ENCODE measurements around the gene FRMD4A. TPM values are rescaled to one million over a fixed set of nuclear protein-coding genes. Genes with fewer than 3 reads are reported as not detected.

FRMD4A gene
- total RNA-seq, 2 donors from 2014 or later = 1.5 to 2.1 TPM

DNA sequence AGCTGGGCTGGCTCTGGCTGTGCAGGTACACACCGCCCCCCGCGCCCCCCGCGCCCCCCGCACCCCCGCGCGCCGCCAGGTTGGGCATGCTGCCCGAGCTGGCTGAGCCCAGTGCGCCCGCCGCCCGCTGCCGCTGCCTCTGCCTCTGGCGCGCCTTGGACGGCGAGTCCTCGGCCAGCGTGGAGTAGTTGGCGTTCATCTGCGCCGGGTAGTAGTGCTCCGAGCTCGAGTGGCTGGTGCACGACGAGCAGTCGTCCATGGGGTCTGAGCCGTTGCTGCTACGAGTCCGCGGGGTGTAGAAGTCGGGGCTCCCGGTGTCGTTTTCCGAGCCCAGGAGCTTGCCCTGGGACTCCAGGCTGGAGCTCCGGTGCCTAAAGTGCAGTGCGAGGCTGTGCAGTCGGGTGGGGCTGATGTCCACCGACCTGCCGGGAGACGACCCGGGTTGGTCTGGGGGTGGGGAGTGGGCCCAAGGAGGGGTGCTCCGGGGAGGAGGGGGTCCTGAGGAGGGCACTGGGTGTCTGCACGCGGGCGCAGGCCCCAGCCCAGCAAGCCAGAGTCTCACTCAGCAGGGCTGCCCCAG is 673.5 kb downstream of the FRMD4A start:
- Mint-ChIP-seq H3K27me3 (peaks cover 0 to 3% of the 10 kb centered on the region in 2 donors), H3K36me3 (no peaks in the 10 kb centered on the region), H3K4me3 (no peak overlapping the region), H3K27ac (no peak overlapping the region), H3K4me1 (ENCODE audit: low read depth in 2 of 2) (peaks cover 4 to 9% of the 10 kb centered on the region in 2 donors), H3K9me3 (no peaks in the 10 kb centered on the region)
- ATAC-seq (no peak), DNase-seq (ENCODE audit: low spot score) (no peak)

DNA sequence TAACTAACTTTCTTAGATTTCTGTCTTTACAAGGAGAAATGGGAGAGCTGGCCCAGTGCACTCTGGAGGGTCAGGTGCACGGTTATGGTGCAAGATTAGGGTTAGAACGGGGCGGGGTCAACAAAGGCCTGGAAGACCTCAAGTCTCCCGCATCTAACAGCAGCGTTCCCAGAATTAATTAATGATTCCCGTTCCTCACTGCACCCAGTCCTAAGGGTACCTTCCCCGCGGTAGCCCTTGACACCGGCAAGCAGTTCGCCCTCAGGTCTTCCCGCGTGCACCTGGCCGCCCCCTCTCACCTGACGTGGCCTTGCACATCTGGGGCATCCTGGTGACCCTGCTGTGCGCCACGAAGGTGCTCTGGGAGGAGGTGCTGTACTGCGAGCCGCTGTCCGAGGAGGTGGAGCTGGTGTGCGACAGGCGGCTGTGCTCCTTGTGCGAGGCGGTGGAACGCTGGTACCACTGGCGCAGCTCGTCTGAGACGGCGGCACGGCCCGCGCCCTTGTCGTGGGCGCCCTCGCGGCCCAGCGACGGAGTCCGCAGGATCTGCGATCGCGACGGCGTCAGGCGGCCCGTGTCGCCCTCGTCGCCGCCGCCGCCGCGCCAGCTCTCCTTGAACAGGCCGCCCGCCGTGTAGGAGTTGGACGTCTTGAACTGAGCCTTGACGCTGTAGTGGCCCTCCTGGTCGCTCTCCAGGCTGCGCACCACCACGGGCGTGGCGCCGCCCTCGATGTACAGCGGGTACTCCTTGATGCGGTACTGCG is 674.2 kb downstream of the FRMD4A start:
- ATAC-seq (no peak), DNase-seq (ENCODE audit: low spot score) (no peak)
- peaks cover 0 to 3% of the 10 kb centered on the region in 2 donors for H3K27me3 Mint-ChIP-seq
- H3K36me3 Mint-ChIP-seq = no peaks in the 10 kb centered on the region
- no peak overlapping the region for H3K27ac Mint-ChIP-seq
- H3K9me3 Mint-ChIP-seq = no peaks in the 10 kb centered on the region
- H3K4me1 Mint-ChIP-seq (ENCODE audit: low read depth in 2 of 2) = peaks cover 4 to 9% of the 10 kb centered on the region in 2 donors
- no peak overlapping the region for H3K4me3 Mint-ChIP-seq

DNA sequence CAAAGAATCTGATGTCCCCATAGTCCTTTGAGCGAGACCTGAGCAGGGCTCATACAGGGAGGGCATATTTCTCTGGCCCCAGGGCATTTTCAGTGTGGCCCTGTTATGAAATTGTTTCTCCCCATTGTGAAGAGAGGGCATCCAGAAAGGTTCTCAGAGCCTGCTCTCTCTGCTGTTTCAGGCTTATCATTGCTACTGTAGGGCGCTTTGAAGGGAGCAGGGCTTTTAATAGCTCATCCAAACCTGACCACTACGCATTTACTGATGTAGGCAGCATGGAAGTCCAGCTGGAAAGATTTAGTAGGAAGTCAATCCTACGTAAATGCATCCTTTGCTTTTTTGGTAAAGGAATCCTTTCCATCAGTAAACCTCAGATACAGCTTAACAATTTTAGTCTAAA is 675.9 kb downstream of the FRMD4A start:
- Mint-ChIP-seq H3K27me3 (no peaks in the 10 kb centered on the region), H3K4me1 (ENCODE audit: low read depth in 2 of 2) (peaks cover 0 to 3% of the 10 kb centered on the region in 2 donors), H3K9me3 (no peaks in the 10 kb centered on the region), H3K4me3 (no peak overlapping the region), H3K36me3 (no peaks in the 10 kb centered on the region), H3K27ac (no peak overlapping the region)
- DNase-seq (ENCODE audit: low spot score) (no peak), ATAC-seq (no peak)

DNA sequence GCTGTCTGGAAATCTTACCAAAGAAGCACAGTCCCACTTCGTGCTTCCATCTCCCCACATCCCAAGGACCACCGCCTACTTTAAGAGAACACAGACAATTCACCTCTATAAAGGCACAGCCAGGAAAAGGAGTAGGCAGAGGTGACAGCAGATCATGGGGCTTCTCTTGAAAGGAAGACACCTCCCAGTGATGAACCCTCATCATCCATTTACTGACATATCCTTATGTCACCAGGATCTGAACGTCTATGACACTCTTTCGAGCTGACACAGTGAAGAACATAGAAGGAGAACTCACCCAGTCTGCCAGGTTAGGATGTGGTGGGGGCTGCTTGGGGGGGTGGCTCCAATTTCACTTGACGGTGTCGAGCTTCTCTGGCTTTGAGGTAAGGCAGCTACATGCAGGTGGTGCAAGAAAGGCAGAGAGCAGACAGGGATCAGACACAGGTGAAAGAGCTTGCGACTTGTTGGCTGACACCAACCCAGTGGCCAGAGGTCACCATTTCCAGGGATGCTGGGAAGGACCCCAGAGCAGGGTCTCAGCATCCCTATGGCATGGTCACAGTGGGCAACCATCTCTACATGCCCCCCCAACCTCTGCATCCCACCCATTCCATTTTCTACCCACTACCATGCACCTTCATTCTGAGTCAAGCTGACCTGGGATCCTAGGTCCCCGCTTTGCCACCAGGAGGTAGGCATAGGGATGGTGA is 676.5 kb downstream of the FRMD4A start:
- no peak for ATAC-seq

DNA sequence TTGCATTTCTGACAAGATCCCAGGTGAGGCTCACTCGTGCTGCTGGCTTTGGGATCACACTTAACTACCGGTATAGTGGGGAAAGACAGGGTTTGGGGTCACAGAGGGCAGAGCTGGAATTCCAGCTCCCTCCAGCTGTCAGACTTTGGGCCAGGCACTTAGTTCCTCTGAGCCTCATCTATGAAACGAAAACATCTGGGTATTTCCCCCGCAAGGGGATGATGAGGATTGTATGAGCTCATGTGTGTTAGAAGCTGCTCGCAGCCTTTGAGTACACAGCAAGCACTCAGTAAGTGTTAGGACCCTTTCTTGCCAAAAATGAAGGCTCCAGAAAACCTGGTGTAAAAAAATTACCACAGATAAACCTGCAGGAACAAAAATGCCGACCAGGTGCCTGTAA is 677.9 kb downstream of the FRMD4A start:
- H3K27me3 Mint-ChIP-seq = no peaks in the 10 kb centered on the region
- no peak for ATAC-seq
- H3K27ac Mint-ChIP-seq = no peak overlapping the region
- no peak for DNase-seq (ENCODE audit: low spot score)
- H3K36me3 Mint-ChIP-seq = no peaks in the 10 kb centered on the region
- H3K9me3 Mint-ChIP-seq = no peaks in the 10 kb centered on the region
- H3K4me1 Mint-ChIP-seq (ENCODE audit: low read depth in 2 of 2) = peaks cover 0 to 2% of the 10 kb centered on the region in 2 donors
- no peak overlapping the region for H3K4me3 Mint-ChIP-seq

More for the DNA sequence above, 676.5 kb downstream of the FRMD4A start:
- DNase-seq (ENCODE audit: low spot score) = no peak
- H3K9me3 Mint-ChIP-seq = no peaks in the 10 kb centered on the region
- H3K4me1 Mint-ChIP-seq (ENCODE audit: low read depth in 2 of 2) = no peaks in the 10 kb centered on the region
- no peaks in the 10 kb centered on the region for H3K27me3 Mint-ChIP-seq
- H3K27ac Mint-ChIP-seq = no peak overlapping the region
- no peak overlapping the region for H3K4me3 Mint-ChIP-seq
- H3K36me3 Mint-ChIP-seq = no peaks in the 10 kb centered on the region

DNA sequence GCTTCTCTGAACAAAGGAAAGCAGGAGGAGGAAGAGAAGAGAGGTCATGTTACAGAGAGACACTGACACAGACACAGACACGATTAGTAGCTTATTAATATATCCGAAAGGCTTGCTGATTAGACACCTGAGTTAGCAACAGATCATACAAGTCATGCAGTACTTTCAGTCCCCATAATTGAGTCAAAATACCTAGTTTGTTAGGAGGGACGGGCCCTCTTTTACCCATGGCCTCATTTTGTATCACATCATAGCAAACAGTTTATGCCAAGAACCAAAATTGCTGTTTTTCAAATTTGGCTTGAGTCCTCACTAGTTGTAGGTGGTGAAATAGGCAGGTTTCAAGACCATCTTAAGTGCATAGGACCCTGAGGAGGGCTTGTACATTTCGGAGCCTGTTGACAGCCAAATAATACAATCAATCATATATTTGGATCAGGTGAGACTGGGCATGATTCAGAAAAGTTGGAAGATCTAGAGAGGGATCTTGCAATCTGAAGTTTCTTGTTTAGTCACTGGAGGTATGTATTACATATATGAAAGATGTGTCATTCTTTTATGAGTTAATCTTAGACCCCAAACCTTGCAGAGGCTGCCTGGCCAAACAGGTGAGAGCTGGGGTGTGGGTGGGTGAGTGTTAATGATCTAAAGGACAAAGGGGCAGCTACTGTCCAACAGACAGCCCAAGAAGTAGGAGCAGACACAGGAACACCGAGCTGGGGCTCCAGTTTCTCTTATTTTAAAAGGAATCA is 678.6 kb downstream of the FRMD4A start:
- H3K4me3 Mint-ChIP-seq = no peak overlapping the region
- H3K9me3 Mint-ChIP-seq = no peaks in the 10 kb centered on the region
- DNase-seq (ENCODE audit: low spot score) (no peak), ATAC-seq (no peak)
- H3K27me3 Mint-ChIP-seq = no peaks in the 10 kb centered on the region
- H3K27ac Mint-ChIP-seq = no peak overlapping the region
- H3K36me3 Mint-ChIP-seq = no peaks in the 10 kb centered on the region
- H3K4me1 Mint-ChIP-seq (ENCODE audit: low read depth in 2 of 2) = peaks cover 0 to 2% of the 10 kb centered on the region in 2 donors

DNA sequence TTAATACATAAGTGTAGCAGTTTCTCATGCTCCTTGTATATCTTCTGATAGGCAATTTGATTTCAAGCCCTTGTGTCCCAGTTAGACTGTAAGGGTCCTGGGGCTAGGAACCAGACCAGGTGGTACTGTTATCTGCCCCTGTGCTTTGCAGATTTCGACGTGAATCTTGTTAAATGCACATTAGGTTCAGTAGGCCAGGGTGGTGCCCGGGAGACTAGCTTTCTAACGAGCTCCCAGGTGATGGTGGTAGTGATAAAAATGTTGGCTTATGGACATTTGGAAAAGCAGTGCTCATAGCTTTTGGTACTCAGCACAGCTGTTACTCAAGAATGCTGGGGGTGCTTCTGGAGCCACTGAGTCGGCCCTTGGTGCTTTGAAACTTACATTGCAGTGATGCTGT is 679.8 kb downstream of the FRMD4A start:
- DNase-seq (ENCODE audit: low spot score) (no peak), ATAC-seq (no peak)
- Mint-ChIP-seq H3K4me1 (ENCODE audit: low read depth in 2 of 2) (peaks cover 0 to 4% of the 10 kb centered on the region in 2 donors), H3K9me3 (no peaks in the 10 kb centered on the region), H3K4me3 (no peak overlapping the region), H3K27ac (no peak overlapping the region), H3K36me3 (no peaks in the 10 kb centered on the region), H3K27me3 (no peaks in the 10 kb centered on the region)

DNA sequence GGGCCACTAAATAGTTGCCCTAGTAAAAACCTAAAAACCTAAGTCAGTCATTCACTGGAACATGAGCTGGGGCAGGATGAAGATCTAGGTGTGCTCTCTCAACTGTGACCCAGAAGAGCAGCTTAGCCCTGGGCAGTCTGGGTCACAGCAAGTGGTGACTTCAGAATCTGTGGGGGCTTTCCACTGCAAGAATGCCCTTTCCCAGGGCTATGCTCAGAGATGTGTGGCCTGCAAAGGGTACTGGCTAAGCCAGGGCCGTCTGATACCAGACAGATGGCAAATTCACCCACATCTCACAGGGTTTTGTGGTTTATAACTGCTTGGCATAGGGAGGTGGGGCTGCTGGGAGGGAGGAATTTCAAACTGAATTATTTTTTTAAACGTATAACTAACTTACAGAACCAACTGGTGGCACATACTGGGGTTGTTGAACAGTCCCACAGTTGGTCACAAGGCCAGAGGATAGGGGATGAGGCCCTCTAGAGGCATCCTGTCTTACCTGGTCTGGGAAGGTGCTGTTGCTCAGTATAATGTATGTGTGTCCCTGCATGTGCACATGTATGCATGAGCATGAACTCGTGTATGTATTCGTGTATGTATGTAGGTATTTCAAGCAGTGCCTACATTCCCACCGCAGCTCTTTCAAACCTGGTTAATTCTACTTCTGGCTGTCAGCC is 680.7 kb downstream of the FRMD4A start:
- Mint-ChIP-seq H3K4me3 (no peak overlapping the region), H3K27me3 (no peaks in the 10 kb centered on the region), H3K36me3 (peaks cover 6% of the 10 kb centered on the region), H3K4me1 (ENCODE audit: low read depth in 2 of 2) (peaks cover 0 to 4% of the 10 kb centered on the region in 2 donors), H3K9me3 (no peaks in the 10 kb centered on the region), H3K27ac (no peak overlapping the region)
- ATAC-seq = no peak
- no peak for DNase-seq (ENCODE audit: low spot score)

DNA sequence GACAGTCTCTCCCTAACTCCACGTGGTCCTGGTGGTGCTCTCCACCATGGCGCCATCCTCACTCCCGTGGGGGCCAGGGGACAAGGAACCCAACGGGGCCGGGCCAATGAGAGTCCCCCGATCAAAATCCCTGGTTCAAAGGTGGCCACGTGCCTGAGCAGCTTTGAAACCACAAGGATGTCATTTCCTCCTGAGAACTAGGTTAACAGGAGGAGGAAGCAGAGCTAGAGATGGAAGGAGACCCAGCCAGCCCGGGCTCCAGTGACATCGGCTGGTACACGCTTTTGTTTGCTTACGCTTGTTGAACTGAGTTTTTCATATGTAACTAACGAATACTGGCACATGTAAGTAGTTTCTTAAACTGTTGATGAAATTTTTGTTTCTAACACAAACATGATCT is 682.3 kb downstream of the FRMD4A start:
- Mint-ChIP-seq H3K4me3 (no peak overlapping the region), H3K36me3 (peaks cover 6% of the 10 kb centered on the region), H3K27me3 (no peaks in the 10 kb centered on the region), H3K9me3 (no peaks in the 10 kb centered on the region), H3K4me1 (ENCODE audit: low read depth in 2 of 2) (peaks cover 0 to 4% of the 10 kb centered on the region in 2 donors), H3K27ac (peak overlapping the region in 1 of 2 donors; percentile 38)
- ATAC-seq (no peak), DNase-seq (ENCODE audit: low spot score) (no peak)

DNA sequence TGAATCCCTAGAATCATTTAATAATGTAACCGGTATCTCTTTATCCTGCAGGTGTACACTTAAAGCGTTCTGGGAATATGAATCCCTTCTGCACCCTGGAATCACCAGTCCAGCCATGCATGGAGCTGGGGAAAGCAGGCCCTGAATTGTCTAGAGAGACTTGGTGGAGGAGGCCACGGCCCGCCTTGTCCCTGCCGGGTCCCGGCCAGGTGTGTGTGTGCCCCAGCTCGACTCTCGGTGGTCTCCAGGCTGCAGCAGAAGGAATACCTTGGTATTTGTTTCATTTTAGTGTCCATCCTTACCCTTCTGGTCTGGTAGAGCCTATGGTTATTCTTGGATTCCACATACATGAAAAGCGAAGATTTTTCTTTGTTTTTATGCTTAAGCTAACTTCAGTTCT is 685.9 kb downstream of the FRMD4A start:
- no peak overlapping the region for H3K4me3 Mint-ChIP-seq
- H3K27ac Mint-ChIP-seq = no peak overlapping the region
- H3K27me3 Mint-ChIP-seq = no peaks in the 10 kb centered on the region
- no peak for DNase-seq (ENCODE audit: low spot score)
- peaks cover 33% of the 10 kb centered on the region for H3K36me3 Mint-ChIP-seq
- ATAC-seq = no peak
- H3K9me3 Mint-ChIP-seq = peaks cover 17% of the 10 kb centered on the region
- H3K4me1 Mint-ChIP-seq (ENCODE audit: low read depth in 2 of 2) = peaks cover 0 to 4% of the 10 kb centered on the region in 2 donors

DNA sequence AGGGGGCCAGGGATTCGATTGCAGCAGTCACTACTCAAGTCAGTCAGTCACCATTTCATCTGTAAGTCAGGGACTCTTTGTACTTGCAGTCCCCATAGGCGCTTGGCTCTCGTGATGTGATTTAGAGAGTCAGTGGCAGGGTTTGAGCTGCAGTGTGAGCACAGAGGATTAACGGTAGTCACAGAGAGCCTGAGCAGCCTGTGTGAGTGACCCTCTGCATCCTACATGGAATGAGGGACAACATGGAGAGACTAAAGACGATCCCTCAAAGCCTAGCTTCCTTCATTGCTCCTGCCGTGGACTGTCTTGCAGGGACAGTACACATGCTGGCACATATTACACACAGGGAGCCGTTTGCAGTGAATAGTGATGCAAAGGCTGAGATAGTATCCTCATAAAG is 687.7 kb downstream of the FRMD4A start:
- no peak for DNase-seq (ENCODE audit: low spot score)
- Mint-ChIP-seq H3K4me1 (ENCODE audit: low read depth in 2 of 2) (peaks cover 0 to 2% of the 10 kb centered on the region in 2 donors), H3K27ac (no peak overlapping the region), H3K27me3 (no peaks in the 10 kb centered on the region), H3K9me3 (peaks cover 17% of the 10 kb centered on the region), H3K36me3 (peaks cover 39% of the 10 kb centered on the region), H3K4me3 (no peak overlapping the region)
- ATAC-seq = no peak

DNA sequence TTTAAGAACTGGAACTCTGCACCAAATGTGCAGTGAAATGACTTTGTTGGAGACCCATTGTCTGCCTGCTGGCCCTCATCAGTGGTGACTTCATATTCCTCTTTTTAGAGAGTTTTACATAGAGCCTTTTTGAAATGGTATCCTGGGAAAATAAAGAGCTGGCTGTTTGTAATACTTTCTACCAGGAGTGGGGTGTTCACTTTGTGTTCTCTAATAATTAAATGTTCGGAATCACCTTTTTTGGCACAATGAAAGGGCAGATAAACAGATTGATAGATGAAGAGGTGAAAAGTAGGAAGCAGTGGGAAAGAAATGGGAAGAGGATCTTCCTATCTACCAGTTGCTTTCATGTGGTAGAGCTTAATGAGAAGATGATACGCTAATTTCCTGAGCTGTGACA is 688.4 kb downstream of the FRMD4A start:
- no peaks in the 10 kb centered on the region for H3K27me3 Mint-ChIP-seq

DNA sequence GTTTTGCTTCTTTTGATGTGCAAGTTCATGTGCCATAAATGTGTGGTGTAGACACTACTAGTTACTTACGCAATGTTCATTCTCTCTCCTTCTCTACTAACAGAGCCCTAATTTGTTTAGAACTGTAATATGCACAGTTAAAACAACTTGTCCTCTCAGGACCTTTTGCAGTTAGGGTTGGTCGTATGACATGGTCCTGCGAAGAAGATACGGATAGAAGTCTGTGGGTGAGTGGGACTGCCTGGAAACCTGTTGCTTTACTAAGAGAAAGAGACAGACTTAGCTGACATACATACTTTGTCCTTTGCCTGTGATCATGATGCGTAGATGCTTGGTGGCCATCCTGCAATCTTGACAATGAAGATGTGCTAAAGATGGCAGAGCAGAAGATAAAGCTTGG is 692.8 kb downstream of the FRMD4A start:
- Mint-ChIP-seq H3K4me1 (ENCODE audit: low read depth in 2 of 2) (no peaks in the 10 kb centered on the region), H3K4me3 (no peak overlapping the region), H3K27ac (no peak overlapping the region), H3K9me3 (peaks cover 17% of the 10 kb centered on the region), H3K27me3 (no peaks in the 10 kb centered on the region), H3K36me3 (peaks cover 43% of the 10 kb centered on the region)
- DNase-seq (ENCODE audit: low spot score) (no peak), ATAC-seq (no peak)

More for the DNA sequence above, 688.4 kb downstream of the FRMD4A start:
- H3K4me3 Mint-ChIP-seq = no peak overlapping the region
- H3K9me3 Mint-ChIP-seq = peaks cover 17% of the 10 kb centered on the region
- peaks cover 0 to 2% of the 10 kb centered on the region in 2 donors for H3K4me1 Mint-ChIP-seq (ENCODE audit: low read depth in 2 of 2)
- DNase-seq (ENCODE audit: low spot score) (no peak), ATAC-seq (no peak)
- H3K36me3 Mint-ChIP-seq = peaks cover 39% of the 10 kb centered on the region
- H3K27ac Mint-ChIP-seq = no peak overlapping the region
